H9 (cell line): Measurements from ENCODE around the gene JAKMIP1. TPM values are rescaled to one million over a fixed set of nuclear protein-coding genes. Genes with fewer than 3 reads are reported as not detected.

Source experiments
- DNase-seq: peaks from one replicate; pipeline ENCODE4 v3.0.0-alpha.2; 2017
- H2AFZ ChIP-seq: one replicate; pipeline ENCODE4 v1.6.1; 2013; ENCODE audit warnings: mild to moderate bottlenecking, low read length, control low read depth, moderate library complexity
- H2AK5ac ChIP-seq: 2 replicates; pipeline ENCODE4 v1.6.1; 2013; ENCODE audit warnings: low read length, control low read depth, mixed read lengths; ENCODE audit not compliant: insufficient read length
- H2BK120ac ChIP-seq: one replicate; pipeline ENCODE4 v1.6.1; 2013; ENCODE audit warnings: low read depth, mild to moderate bottlenecking, low read length, control low read depth, inconsistent platforms; ENCODE audit not compliant: poor library complexity, severe bottlenecking
- H2BK12ac ChIP-seq: 2 replicates; pipeline ENCODE4 v1.6.1; 2013; ENCODE audit warnings: low read length, control low read depth, mixed read lengths, low read depth; ENCODE audit not compliant: insufficient read length
- H2BK15ac ChIP-seq: 2 replicates; pipeline ENCODE4 v1.6.1; 2013; ENCODE audit warnings: low read depth, low read length, control low read depth
- H2BK20ac ChIP-seq: one replicate; pipeline ENCODE4 v1.6.1; 2013; ENCODE audit warnings: low read depth, mild to moderate bottlenecking, low read length, control low read depth, inconsistent platforms; ENCODE audit not compliant: poor library complexity, severe bottlenecking
- H2BK5ac ChIP-seq: 2 replicates; pipeline ENCODE4 v1.6.1; 2013; ENCODE audit warnings: low read length, control low read depth, mixed read lengths; ENCODE audit not compliant: insufficient read length
- H3K14ac ChIP-seq: 2 replicates; pipeline ENCODE4 v1.6.1; 2013; ENCODE audit warnings: low read length, control low read depth; ENCODE audit not compliant: insufficient read depth
- H3K18ac ChIP-seq: 2 replicates; pipeline ENCODE4 v1.6.1; 2013; ENCODE audit warnings: low read depth, mild to moderate bottlenecking, mixed read lengths, low read length, control low read depth; ENCODE audit not compliant: insufficient read length
- H3K23ac ChIP-seq: 2 replicates; pipeline ENCODE4 v1.6.1; 2013; ENCODE audit warnings: low read length, control low read depth, mixed read lengths, low read depth; ENCODE audit not compliant: insufficient read length
- H3K23me2 ChIP-seq: 2 replicates; pipeline ENCODE4 v1.6.1; 2013; ENCODE audit warnings: low read depth, mild to moderate bottlenecking, mixed read lengths, low read length, control low read depth; ENCODE audit not compliant: insufficient read length, poor library complexity, severe bottlenecking
- H3K27ac ChIP-seq: 2 replicates; pipeline ENCODE4 v1.5.1; 2013; ENCODE audit warnings: low read length, control low read depth, mixed read lengths, low read depth; ENCODE audit not compliant: insufficient read length
- H3K27me3 ChIP-seq: 2 replicates; pipeline ENCODE4 v1.6.1; 2013; ENCODE audit warnings: low read length, control low read depth, inconsistent platforms; ENCODE audit not compliant: insufficient read depth
- H3K4ac ChIP-seq: 2 replicates; pipeline ENCODE4 v1.6.1; 2013; ENCODE audit warnings: low read depth, mild to moderate bottlenecking, control low read depth, inconsistent platforms, low read length, moderate library complexity
- H3K4me1 ChIP-seq: 2 replicates; pipeline ENCODE4 v1.6.1; 2013; ENCODE audit warnings: low read length, control low read depth, inconsistent platforms; ENCODE audit not compliant: insufficient read depth
- H3K4me2 ChIP-seq: 2 replicates; pipeline ENCODE4 v1.6.1; 2013; ENCODE audit warnings: low read length, control low read depth, mixed read lengths; ENCODE audit not compliant: insufficient read length, insufficient read depth
- H3K56ac ChIP-seq: 2 replicates; pipeline ENCODE4 v1.6.1; 2013; ENCODE audit warnings: low read depth, mild to moderate bottlenecking, mixed read lengths, low read length, control low read depth; ENCODE audit not compliant: insufficient read length
- H3K79me1 ChIP-seq: 2 replicates; pipeline ENCODE4 v1.6.1; 2013; ENCODE audit warnings: low read depth, mild to moderate bottlenecking, moderate library complexity, low read length, control low read depth, inconsistent platforms; ENCODE audit not compliant: insufficient read depth, poor library complexity, severe bottlenecking
- H3K79me2 ChIP-seq: 2 replicates; pipeline ENCODE4 v1.6.1; 2013; ENCODE audit warnings: low read length, control low read depth, inconsistent platforms; ENCODE audit not compliant: insufficient read depth
- H3K9ac ChIP-seq: 2 replicates; pipeline ENCODE4 v1.6.1; 2013; ENCODE audit warnings: low read length, control low read depth, mixed read lengths; ENCODE audit not compliant: insufficient read length; ENCODE audit errors: extremely low read depth
- H3K9me3 ChIP-seq: one replicate; pipeline ENCODE4 v1.6.1; 2013; ENCODE audit warnings: low read depth, low read length, inconsistent platforms; ENCODE audit not compliant: control insufficient read depth
- H3T11ph ChIP-seq: one replicate; pipeline ENCODE4 v1.6.1; 2013; ENCODE audit warnings: mild to moderate bottlenecking, low read length, control low read depth, inconsistent platforms
- H4K20me1 ChIP-seq: one replicate; pipeline ENCODE4 v1.6.1; 2013; ENCODE audit not compliant: control insufficient read depth, insufficient read length, insufficient read depth
- H4K5ac ChIP-seq: 2 replicates; pipeline ENCODE4 v1.6.1; 2013; ENCODE audit warnings: low read depth, mild to moderate bottlenecking, mixed read lengths, low read length, control low read depth; ENCODE audit not compliant: insufficient read length
- H4K8ac ChIP-seq: replicated peaks from 2 replicates; pipeline ENCODE4 v1.6.1; 2013; ENCODE audit warnings: low read length, control low read depth, mixed read lengths, low read depth; ENCODE audit not compliant: insufficient read length
- H4K91ac ChIP-seq: 2 replicates; pipeline ENCODE4 v1.6.1; 2013; ENCODE audit warnings: low read depth, mild to moderate bottlenecking, moderate library complexity, mixed read lengths, low read length, control low read depth; ENCODE audit not compliant: insufficient read length
- H3K27ac Mint-ChIP-seq, 3 experiments: 2 replicates in 2 of 3; 3 replicates in 1 of 3; pipeline ENCODE4 v1.8.0; 2020 to 2021; ENCODE audit warnings: mixed read lengths in 3 of 3, mild to moderate bottlenecking in 1 of 3, moderate library complexity in 1 of 3
- H3K27me3 Mint-ChIP-seq: 2 replicates; pipeline ENCODE4 v1.8.0; 2021; ENCODE audit warnings: low read depth, mild to moderate bottlenecking, moderate library complexity, mixed read lengths
- H3K36me3 Mint-ChIP-seq, 3 experiments: 2 replicates in 2 of 3; 3 replicates in 1 of 3; pipeline ENCODE4 v1.8.0; 2020 to 2021; ENCODE audit warnings: low read depth in 3 of 3, mixed read lengths in 3 of 3; ENCODE audit not compliant: insufficient read depth in 1 of 3
- H3K4me1 Mint-ChIP-seq, 2 experiments: 2 replicates each; pipeline ENCODE4 v1.8.0; 2020; ENCODE audit warnings: mixed read lengths in 2 of 2
- H3K4me3 Mint-ChIP-seq, 2 experiments: 2 replicates in 1 of 2; 3 replicates in 1 of 2; pipeline ENCODE4 v1.8.0; 2020 to 2021; ENCODE audit warnings: mild to moderate bottlenecking in 2 of 2, mixed read lengths in 2 of 2, moderate library complexity in 1 of 2
- H3K9me3 Mint-ChIP-seq, 2 experiments: 2 replicates in 1 of 2; 3 replicates in 1 of 2; pipeline ENCODE4 v1.8.0; 2020; ENCODE audit warnings: mild to moderate bottlenecking in 2 of 2, mixed read lengths in 2 of 2, moderate library complexity in 1 of 2
- CTCF ChIP-seq: fragments of 200-600 bp; sonication (generic); conservative IDR thresholded peaks from 3 replicates; pipeline ENCODE4 v1.8.0; 2021; ENCODE audit warnings: antibody characterized with exemption, mild to moderate bottlenecking
- WGBS: extraction: QIAGEN DNeasy Blood & Tissue Kit; methylation state at CpG from one replicate; pipeline ENCODE4 v1.1.7; 2013; ENCODE audit warnings: missing lambda C conversion rate, low lambda C conversion rate, mixed read lengths; ENCODE audit not compliant: insufficient read length; ENCODE audit errors: extremely low coverage; 5-methylcytosine and 5-hydroxymethylcytosine counted together
- total RNA-seq: library from RNA; stranded (reverse); gene quantifications from 2 replicates; pipeline ENCODE4 v1.2.1, GENCODE V29; 2021

JAKMIP1 gene
- total RNA-seq, 1 experiment from 2014 or later, result 1.5 TPM

GRCh38 chr4:6058531-6059374 lies 141.6 kb downstream of the JAKMIP1 start:
- no peak for TF ChIP-seq CTCF
- no peaks in the 10 kb centered on the region for H3K9me3 ChIP-seq

More at GRCh38 chr4:6058531-6059374, 141.6 kb downstream of the JAKMIP1 start:
- H3K79me2 ChIP-seq, result no peaks in the 10 kb centered on the region
- H2BK5ac ChIP-seq, result no peak overlapping the region
- H3K27ac Mint-ChIP-seq, result no peak overlapping the region
- no peak overlapping the region for H3K56ac ChIP-seq
- no peak overlapping the region for H3K27ac ChIP-seq
- H3K23ac ChIP-seq, result no peak overlapping the region
- peaks cover 5% of the 10 kb centered on the region for H3K27me3 Mint-ChIP-seq
- peaks cover 18 to 24% of the 10 kb centered on the region in 2 experiments for H3K9me3 Mint-ChIP-seq
- H2BK15ac ChIP-seq, result no peak overlapping the region
- no peak overlapping the region for H2BK20ac ChIP-seq
- no peak overlapping the region for H3K14ac ChIP-seq
- no peak overlapping the region for H2AK5ac ChIP-seq
- H3T11ph ChIP-seq, result no peak overlapping the region
- peaks cover 22 to 30% (median 27%) of the 10 kb centered on the region in 3 experiments for H3K36me3 Mint-ChIP-seq
- no peaks in the 10 kb centered on the region for H3K79me1 ChIP-seq
- H3K18ac ChIP-seq, result no peak overlapping the region
- H4K91ac ChIP-seq, result no peak overlapping the region
- H3K27me3 ChIP-seq, result no peaks in the 10 kb centered on the region
- H2BK12ac ChIP-seq, result no peak overlapping the region
- no peak overlapping the region for H4K8ac ChIP-seq
- no peak overlapping the region for H3K4me2 ChIP-seq
- no peak overlapping the region for H4K5ac ChIP-seq
- H2AFZ ChIP-seq, result no peak overlapping the region
- no peaks in the 10 kb centered on the region for H4K20me1 ChIP-seq
- DNase-seq, result no peak
- H3K4me1 ChIP-seq, result no peaks in the 10 kb centered on the region
- H2BK120ac ChIP-seq, result no peak overlapping the region
- H3K4ac ChIP-seq, result no peak overlapping the region
- H3K9ac ChIP-seq, result no peak overlapping the region
- no peak overlapping the region for H3K4me3 Mint-ChIP-seq
- H3K23me2 ChIP-seq, result no peaks in the 10 kb centered on the region
- peaks cover 0 to 7% of the 10 kb centered on the region in 2 experiments; a peak in 1 of 4 replicates for H3K4me1 Mint-ChIP-seq
- WGBS, result no CpG with 5 or more reads among the region's 12 CpGs
